Hepatocyte (in vitro differentiated cells): ENCODE results near the gene SYT7. TPM values are rescaled to one million over a fixed set of nuclear protein-coding genes. Genes with fewer than 3 reads are reported as not detected.

ENCODE experiments used
- DNase-seq: peaks from one replicate; pipeline ENCODE4 v3.0.0-alpha.2; 2016; ENCODE audit warnings: low spot score
- H2AFZ ChIP-seq: fragments of 200-600 bp; sonication (generic); 2 replicates; pipeline ENCODE4 v1.6.0; 2016; ENCODE audit warnings: antibody characterized with exemption, mild to moderate bottlenecking
- H3K27ac ChIP-seq: fragments of 200-600 bp; sonication (generic); 2 replicates; pipeline ENCODE4 v1.5.1; 2016; ENCODE audit warnings: mild to moderate bottlenecking
- H3K27me3 ChIP-seq: fragments of 200-600 bp; sonication (generic); 2 replicates; pipeline ENCODE4 v1.6.1; 2016
- H3K36me3 ChIP-seq: fragments of 200-600 bp; sonication (generic); replicated peaks from 2 replicates; pipeline ENCODE4 v1.5.1; 2016; ENCODE audit warnings: low read depth; ENCODE audit not compliant: insufficient read depth
- H3K4me1 ChIP-seq: fragments of 200-600 bp; sonication (generic); 2 replicates; pipeline ENCODE4 v1.5.1; 2016; ENCODE audit warnings: mild to moderate bottlenecking, moderate library complexity; ENCODE audit not compliant: insufficient read depth
- H3K4me2 ChIP-seq: fragments of 200-600 bp; sonication (generic); 2 replicates; pipeline ENCODE4 v1.6.0; 2016
- H3K4me3 ChIP-seq: fragments of 200-600 bp; sonication (generic); 2 replicates; pipeline ENCODE4 v1.5.1; 2016; ENCODE audit warnings: mild to moderate bottlenecking
- H3K79me2 ChIP-seq: fragments of 200-600 bp; sonication (generic); 2 replicates; pipeline ENCODE4 v1.6.0; 2017; ENCODE audit warnings: mild to moderate bottlenecking
- H3K9me2 ChIP-seq: fragments of 200-600 bp; sonication (generic); replicated peaks from 2 replicates; pipeline ENCODE4 v1.6.0; 2017; ENCODE audit warnings: mild to moderate bottlenecking; ENCODE audit not compliant: insufficient read depth
- H3K9me3 ChIP-seq: fragments of 200-600 bp; sonication (generic); 2 replicates; pipeline ENCODE4 v1.5.1; 2016; ENCODE audit warnings: low read depth, mild to moderate bottlenecking
- H4K20me1 ChIP-seq: fragments of 200-600 bp; sonication (generic); 2 replicates; pipeline ENCODE4 v1.6.0; 2016; ENCODE audit warnings: mild to moderate bottlenecking; ENCODE audit not compliant: insufficient read depth, poor library complexity, severe bottlenecking
- CTCF ChIP-seq: fragments of 200-600 bp; sonication (generic); IDR thresholded peaks from 2 replicates; pipeline ENCODE4 v1.5.1; 2016; ENCODE audit warnings: antibody characterized with exemption, mild to moderate bottlenecking; ENCODE audit not compliant: poor library complexity
- EZH2 ChIP-seq: fragments of 200-600 bp; sonication (generic); IDR thresholded peaks from 2 replicates; pipeline ENCODE4 v1.6.1; 2016; ENCODE audit warnings: antibody characterized with exemption, mild to moderate bottlenecking, borderline replicate concordance
- EZH2phosphoT487 ChIP-seq: fragments of 200-600 bp; sonication (generic); IDR thresholded peaks from one replicate; pipeline ENCODE4 v1.6.1; 2018; ENCODE audit warnings: antibody characterized with exemption, mild to moderate bottlenecking, low read depth, moderate library complexity; ENCODE audit not compliant: unreplicated experiment, severe bottlenecking
- WGBS: methylation state at CpG from one replicate; pipeline ENCODE4 v1.1.6; 2016; ENCODE audit warnings: low lambda C conversion rate; ENCODE audit errors: missing lambda C conversion rate; 5-methylcytosine and 5-hydroxymethylcytosine counted together
- polyA plus RNA-seq: library from polyadenylated mRNA; unstranded; fragments of >200 nt; fragmentation: Nextera tagmentation; extraction: Ambion mirVana; gene quantifications from 2 replicates; pipeline ENCODE4 v1.2.1, GENCODE V29; 2016
- total RNA-seq: library from RNA; depleted of rRNA; stranded (reverse); fragments of >200 nt; gene quantifications from 2 replicates; pipeline ENCODE4 v1.2.3, GENCODE V29; 2014

The SYT7 gene
- total and polyA plus RNA-seq, 2 experiments from 2014 or later = 11.3 to 15.5 TPM

GRCh38 chr11:61476371-61476770 is 104.5 kb downstream of the SYT7 start:
- H3K36me3 ChIP-seq = no peaks in the 10 kb centered on the region
- 95% methylated on average over 3 of the region's 3 CpGs for WGBS
- H3K79me2 ChIP-seq = no peaks in the 10 kb centered on the region
- no peaks in the 10 kb centered on the region for H3K27me3 ChIP-seq
- H3K9me2 ChIP-seq = no peaks in the 10 kb centered on the region
- DNase-seq = no peak
- TF ChIP-seq EZH2 (no peak), CTCF (no peak), EZH2phosphoT487 (no peak)
- H3K27ac ChIP-seq = no peak overlapping the region
- no peak overlapping the region for H3K4me3 ChIP-seq
- no peaks in the 10 kb centered on the region for H3K4me1 ChIP-seq
- no peak overlapping the region for H2AFZ ChIP-seq
- no peaks in the 10 kb centered on the region for H4K20me1 ChIP-seq
- H3K9me3 ChIP-seq = no peaks in the 10 kb centered on the region
- H3K4me2 ChIP-seq = no peak overlapping the region

- Histone ChIP-seq H3K27ac (no peak overlapping the region), H3K9me2 (no peaks in the 10 kb centered on the region), H3K4me2 (no peak overlapping the region), H3K4me3 (no peak overlapping the region), H4K20me1 (no peaks in the 10 kb centered on the region), H3K4me1 (no peaks in the 10 kb centered on the region), H3K36me3 (no peaks in the 10 kb centered on the region), H3K79me2 (no peaks in the 10 kb centered on the region), H3K9me3 (no peaks in the 10 kb centered on the region), H3K27me3 (no peaks in the 10 kb centered on the region), H2AFZ (no peak overlapping the region)
- no peak for DNase-seq
- TF ChIP-seq CTCF = no peak
- no peak for TF ChIP-seq EZH2phosphoT487
- TF ChIP-seq EZH2 = no peak
- whole genome bisulfite sequencing = 100% methylated on average over 1 of the region's 1 CpG
Observed at GRCh38 chr11:61475433-61475832, 105.4 kb downstream of the SYT7 start.

GRCh38 chr11:61474013-61474643 is 106.7 kb downstream of the SYT7 start:
- Histone ChIP-seq H3K36me3 (no peaks in the 10 kb centered on the region), H3K9me3 (no peaks in the 10 kb centered on the region), H2AFZ (no peak overlapping the region), H3K27me3 (no peaks in the 10 kb centered on the region), H3K4me1 (no peaks in the 10 kb centered on the region), H4K20me1 (no peaks in the 10 kb centered on the region), H3K27ac (no peak overlapping the region), H3K79me2 (no peaks in the 10 kb centered on the region), H3K4me3 (no peak overlapping the region), H3K9me2 (no peaks in the 10 kb centered on the region), H3K4me2 (no peak overlapping the region)
- TF ChIP-seq EZH2phosphoT487 (no peak), EZH2 (no peak), CTCF (no peak)
- DNase-seq = no peak
- WGBS = 93% methylated on average over 6 of the region's 6 CpGs
